CD1c-positive myeloid dendritic cell (primary cell): ENCODE measurements around the gene NID2.

Experiments
- DNase-seq: peaks from one replicate; pipeline ENCODE4 v3.0.0-alpha.2; 2016; ENCODE audit errors: extremely low spot score

NID2 gene

GRCh38 chr14:52003324-52003723, 65.5 kb downstream of the NID2 start:
- DNase-seq, result no peak

GRCh38 chr14:52002542-52002941, 66.3 kb downstream of the NID2 start:
- DNase-seq, result no peak

GRCh38 chr14:52000696-52001095, 68.2 kb downstream of the NID2 start:
- no peak for DNase-seq

GRCh38 chr14:52000019-52000582, 68.8 kb downstream of the NID2 start:
- DNase-seq, result no peak

- DNase-seq, result no peak
Observed at GRCh38 chr14:51999084-51999483, 69.8 kb downstream of the NID2 start.

GRCh38 chr14:51998348-51998747, 70.5 kb downstream of the NID2 start:
- no peak for DNase-seq

GRCh38 chr14:51996148-51996746, 72.6 kb downstream of the NID2 start:
- DNase-seq, result peak; percentile 57

GRCh38 chr14:51993285-51993920, 75.5 kb downstream of the NID2 start:
- DNase-seq, result no peak

- no peak for DNase-seq
Observed at GRCh38 chr14:51990488-51990887, 78.4 kb downstream of the NID2 start.

- DNase-seq, result peak; percentile 95
Observed at GRCh38 chr14:51989293-51990234, 79.3 kb downstream of the NID2 start, which contains the start of gene RTRAF. Gene RTRAF (plus strand): TSS chr14:51989546. CDS start chr14:51989640, 94 bp downstream.

GRCh38 chr14:51988221-51988620, 80.6 kb downstream of the NID2 start:
- no peak for DNase-seq

- no peak for DNase-seq
Observed at GRCh38 chr14:51981218-51981854, 87.5 kb downstream of the NID2 start.

GRCh38 chr14:51979088-51979709, 89.7 kb downstream of the NID2 start:
- peak; percentile 86 for DNase-seq

GRCh38 chr14:51978681-51979085, 90.2 kb downstream of the NID2 start:
- no peak for DNase-seq

GRCh38 chr14:51977075-51977474, 91.8 kb downstream of the NID2 start:
- DNase-seq, result no peak

GRCh38 chr14:51972566-51972965, 96.3 kb downstream of the NID2 start:
- DNase-seq, result no peak

- no peak for DNase-seq
Observed at GRCh38 chr14:51969852-51970540, 98.9 kb downstream of the NID2 start.

- DNase-seq, result no peak
Observed at GRCh38 chr14:51967521-51967920, 101.3 kb downstream of the NID2 start.

GRCh38 chr14:51963286-51963685, 105.6 kb downstream of the NID2 start:
- DNase-seq, result no peak

GRCh38 chr14:51962711-51963110, 106.1 kb downstream of the NID2 start:
- DNase-seq, result no peak

- DNase-seq, result no peak
Observed at GRCh38 chr14:51960866-51961265, 108.0 kb downstream of the NID2 start.
